Measurements from ENCODE around the gene ADD1.

ADD1 gene

DNA sequence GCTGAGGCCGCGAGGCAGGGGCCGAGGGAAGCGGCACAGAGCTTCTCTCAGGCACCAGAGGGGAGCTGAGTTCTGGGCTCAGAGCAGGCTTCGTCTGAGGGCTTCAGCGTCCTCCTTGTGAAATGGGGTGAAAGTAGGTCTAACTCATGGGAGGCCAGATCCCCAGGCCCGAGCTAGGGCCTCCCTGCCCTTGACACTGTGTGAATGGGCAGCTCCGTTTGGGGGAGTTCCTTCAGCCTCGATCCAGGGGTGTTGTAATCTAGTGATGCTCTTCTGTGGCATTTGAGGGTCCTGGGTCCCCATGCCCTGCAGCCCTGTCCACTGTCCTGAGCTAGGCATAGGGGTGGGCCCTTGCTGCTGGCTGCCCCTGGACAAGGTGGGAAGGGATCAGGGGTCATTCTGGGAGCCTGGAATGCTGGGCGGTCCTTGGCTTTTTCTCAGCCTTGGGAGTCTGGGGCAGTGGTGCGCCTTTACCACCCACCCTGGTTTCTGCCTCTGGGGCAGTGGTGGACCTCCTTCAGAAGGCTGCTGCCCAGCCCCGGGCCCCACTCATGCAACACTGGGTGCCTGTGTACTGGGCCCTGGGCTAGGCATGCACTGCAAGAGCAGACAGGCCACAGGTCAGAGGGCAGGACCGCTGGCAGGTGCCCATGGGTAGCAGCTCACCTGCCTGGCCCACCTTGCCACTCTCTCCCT, 46.6 kb upstream of the ADD1 start:
- POLR2A ChIA-PET, result no interaction called here
- CTCF ChIA-PET, result interaction anchor here (2.9 kb wide), 1 partner anchor 33 kb away, joined by 9 read pairs; no protein-coding TSS in a partner anchor
- TF ChIP-seq, protein P1, sequence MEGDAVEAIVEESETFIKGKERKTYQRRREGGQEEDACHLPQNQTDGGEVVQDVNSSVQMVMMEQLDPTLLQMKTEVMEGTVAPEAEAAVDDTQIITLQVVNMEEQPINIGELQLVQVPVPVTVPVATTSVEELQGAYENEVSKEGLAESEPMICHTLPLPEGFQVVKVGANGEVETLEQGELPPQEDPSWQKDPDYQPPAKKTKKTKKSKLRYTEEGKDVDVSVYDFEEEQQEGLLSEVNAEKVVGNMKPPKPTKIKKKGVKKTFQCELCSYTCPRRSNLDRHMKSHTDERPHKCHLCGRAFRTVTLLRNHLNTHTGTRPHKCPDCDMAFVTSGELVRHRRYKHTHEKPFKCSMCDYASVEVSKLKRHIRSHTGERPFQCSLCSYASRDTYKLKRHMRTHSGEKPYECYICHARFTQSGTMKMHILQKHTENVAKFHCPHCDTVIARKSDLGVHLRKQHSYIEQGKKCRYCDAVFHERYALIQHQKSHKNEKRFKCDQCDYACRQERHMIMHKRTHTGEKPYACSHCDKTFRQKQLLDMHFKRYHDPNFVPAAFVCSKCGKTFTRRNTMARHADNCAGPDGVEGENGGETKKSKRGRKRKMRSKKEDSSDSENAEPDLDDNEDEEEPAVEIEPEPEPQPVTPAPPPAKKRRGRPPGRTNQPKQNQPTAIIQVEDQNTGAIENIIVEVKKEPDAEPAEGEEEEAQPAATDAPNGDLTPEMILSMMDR (IDR thresholded peaks at IDR 0.05; ENCODE audit: insufficient read depth, low read length, missing control alignments), result no peak
- no peak overlapping the region for H3K4me3 ChIP-seq (ENCODE audit: low read depth, low read length)
- no peak for DNase-seq (ENCODE audit: low read depth, low spot score)

GRCh38 chr4:2797545-2798305, 45.9 kb upstream of the ADD1 start:
- POLR2A ChIA-PET, result interaction anchor here (0.6 kb wide), 1 partner anchor 334 kb away, joined by 3 read pairs; no protein-coding TSS in a partner anchor
- no peak overlapping the region for H3K4me3 ChIP-seq (ENCODE audit: low read depth, low read length)
- no peak for DNase-seq (ENCODE audit: low read depth, low spot score)
- TF ChIP-seq, protein P1 (IDR thresholded peaks at IDR 0.05; ENCODE audit: insufficient read depth, low read length, missing control alignments), result no peak
- CTCF ChIA-PET, result interaction anchor here (2.9 kb wide), 1 partner anchor 34 kb away, joined by 9 read pairs; no protein-coding TSS in a partner anchor

- ChIA-PET POLR2A (no interaction called here), CTCF (interaction anchor here (2.9 kb wide), 1 partner anchor 35 kb away, joined by 9 read pairs; no protein-coding TSS in a partner anchor)
- no peak overlapping the region for H3K4me3 ChIP-seq (ENCODE audit: low read depth, low read length)
- TF ChIP-seq, protein P1 (IDR thresholded peaks at IDR 0.05; ENCODE audit: insufficient read depth, low read length, missing control alignments), result no peak
- no peak for DNase-seq (ENCODE audit: low read depth, low spot score)
Measured at GRCh38 chr4:2798399-2799223, 45.0 kb upstream of the ADD1 start.

DNA sequence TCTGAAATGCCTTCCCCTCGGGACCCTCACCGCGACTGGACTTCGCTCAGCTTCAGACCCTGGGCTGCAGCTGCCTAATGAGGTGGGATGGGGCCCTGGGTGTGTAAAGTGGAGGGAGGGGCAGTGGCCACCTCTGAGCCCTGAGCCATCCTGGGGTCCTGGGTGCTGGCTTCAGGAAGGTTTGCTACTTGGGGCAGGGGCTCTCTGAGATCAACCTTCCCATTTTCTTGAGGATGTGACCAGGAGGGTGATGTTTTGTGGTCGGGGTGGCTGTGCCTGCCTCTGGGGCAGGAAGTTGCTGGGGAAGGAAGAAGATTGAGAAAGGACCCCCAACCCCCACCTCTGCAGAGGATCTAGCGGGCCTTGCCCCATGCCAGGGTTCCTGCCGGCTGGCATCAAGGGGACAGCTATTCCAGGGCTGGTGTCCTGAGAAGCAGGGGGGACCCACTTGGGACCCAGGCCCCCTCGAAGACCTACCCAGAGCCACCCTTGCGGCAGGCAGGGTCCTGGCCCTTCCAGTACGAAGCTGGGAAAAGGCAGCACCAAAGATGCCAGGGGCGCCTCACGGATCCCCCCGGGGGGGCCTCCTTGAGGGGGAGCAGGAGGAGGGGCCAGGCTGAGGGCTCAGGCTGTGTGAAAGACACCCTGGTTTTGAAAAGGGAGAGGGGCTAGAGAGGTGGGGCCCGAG, 44.3 kb upstream of the ADD1 start:
- DNase-seq (ENCODE audit: low read depth, low spot score), result no peak
- no peak overlapping the region for H3K4me3 ChIP-seq (ENCODE audit: low read depth, low read length)

DNA sequence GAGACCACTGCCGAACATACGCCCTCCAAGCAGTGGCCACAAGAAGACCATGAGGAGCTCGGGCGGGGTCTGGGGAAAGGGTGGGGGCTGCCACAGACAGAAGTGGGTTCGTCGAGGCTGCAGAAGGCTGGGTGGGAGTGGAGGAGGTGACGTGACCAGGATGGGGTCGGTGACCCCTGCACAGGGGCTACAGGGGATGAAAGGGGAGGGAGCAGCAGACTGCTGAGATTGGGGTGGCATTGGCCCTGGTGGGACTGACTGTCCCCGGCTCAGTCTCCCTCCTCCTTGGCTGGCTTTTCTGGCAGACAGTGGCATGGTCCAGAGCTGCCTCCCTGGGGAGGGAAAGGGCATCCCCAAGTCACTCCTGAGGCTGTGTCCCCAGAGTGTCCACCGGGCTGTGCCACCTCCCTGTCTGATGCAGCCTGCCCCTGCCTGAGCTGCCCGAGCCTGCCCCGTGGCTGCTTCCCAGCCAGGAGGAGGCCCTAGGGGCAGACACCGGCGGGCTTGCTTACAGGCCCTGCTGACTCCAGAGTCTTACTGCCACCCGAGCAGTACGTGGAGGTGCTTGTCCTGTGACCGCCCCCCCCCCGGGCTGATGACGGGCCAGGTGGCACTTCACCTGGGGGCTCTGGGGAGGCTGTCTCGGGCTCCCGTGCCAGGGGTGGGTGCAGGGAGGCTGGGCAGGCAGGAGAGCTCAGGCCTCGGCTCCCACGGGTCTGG, 43.5 kb upstream of the ADD1 start:
- DNase-seq (ENCODE audit: low read depth, low spot score), result no peak

More for the DNA sequence above, 44.3 kb upstream of the ADD1 start:
- TF ChIP-seq, protein P1 (IDR thresholded peaks at IDR 0.05; ENCODE audit: insufficient read depth, low read length, missing control alignments), result no peak
- ChIA-PET CTCF (interaction anchor here (1.5 kb wide), 1 partner anchor 10 kb away, joined by 3 read pairs; no protein-coding TSS in a partner anchor), POLR2A (no interaction called here)

More for the DNA sequence above, 43.5 kb upstream of the ADD1 start:
- POLR2A ChIA-PET, result no interaction called here
- TF ChIP-seq, protein P1 (IDR thresholded peaks at IDR 0.05; ENCODE audit: insufficient read depth, low read length, missing control alignments), result no peak
- CTCF ChIA-PET, result interaction anchor here (1.5 kb wide), 1 partner anchor 9 kb away, joined by 3 read pairs; no protein-coding TSS in a partner anchor
- no peak overlapping the region for H3K4me3 ChIP-seq (ENCODE audit: low read depth, low read length)

Data from AG04449 (cell line).